ENCODE measurements around the gene KRT6C.

GRCh38 chr12:52448228-52448627, 25.4 kb downstream of the KRT6C start:
- TF ChIP-seq POLR2AphosphoS5 (IDR thresholded peaks at IDR 0.05; ENCODE audit: low read depth, low read length) (no peak), POLR2A (IDR thresholded peaks at IDR 0.05; ENCODE audit: low read depth, low read length) (no peak)
